ENCODE measurements around the gene HDAC11.
"Not testable (repeated sequence)": the region's sequence is repeated elsewhere in the genome, so short reads cannot be mapped to it uniquely, and the experiment has no call there.

- not testable (repeated sequence) for TF ChIP-seq NFIC (IDR thresholded peaks at IDR 0.05; ENCODE audit: low read depth, low read length); TARDBP (IDR thresholded peaks at IDR 0.05; ENCODE audit: borderline replicate concordance); CTCF (IDR thresholded peaks at IDR 0.05 in 2 of 3, conservative IDR thresholded peaks at IDR 0.05 in 1 of 3; ENCODE audit: control insufficient read depth in 2 of 3, extremely low read depth in 1 of 3, insufficient read depth in 1 of 3, low read depth in 3 of 3, low read length in 3 of 3); SUZ12 (IDR thresholded peaks at IDR 0.05; ENCODE audit: unreplicated experiment)
Measured at GRCh38 chr3:13430411-13430875, 49.7 kb upstream of the HDAC11 start.
